CD4-positive, alpha-beta T cell (primary cell): ENCODE measurements around the gene PLEKHG3. TPM values are rescaled to one million over a fixed set of nuclear protein-coding genes. Genes with fewer than 3 reads are reported as not detected.

Experiments used
- ATAC-seq: fragments of 200-7000 bp; cut with Tn5 transposase; one replicate; pipeline ENCODE4 v1.10.0; 2022; ENCODE audit warnings: mild to moderate bottlenecking; ENCODE audit not compliant: poor library complexity
- CTCF ChIA-PET: fragments of 350-600 bp; sonication (Branson Sonifier 250); formaldehyde crosslinking; loops from one replicate; lab custom pipeline; 2021; ENCODE audit warnings: antibody characterized with exemption, inconsistent platforms; lab: Charles Lee
- POLR2A ChIA-PET: fragments of 350-600 bp; sonication (Branson Sonifier 250); formaldehyde crosslinking; loops from one replicate; lab custom pipeline; 2021; ENCODE audit warnings: antibody characterized with exemption, inconsistent platforms; lab: Charles Lee
- DNase-seq, 14 experiments: peaks; one replicate each; pipeline ENCODE4 v3.0.0-alpha.2; 2013 to 2020; ENCODE audit warnings: mixed read lengths in 2 of 14
- H3K27ac ChIP-seq, 2 donors: one replicate each; pipeline versions ENCODE4 v1.5.1 to v1.7.0; 2013; ENCODE audit warnings: low read length in 2 of 2, low read depth in 1 of 2, mild to moderate bottlenecking in 1 of 2
- H3K27me3 ChIP-seq, 2 experiments: 1 replicate in 1 of 2; 2 replicates in 1 of 2; pipeline versions ENCODE4 v1.6.1 to v1.7.0; 2013; ENCODE audit warnings: low read length in 2 of 2, control low read depth in 1 of 2, mild to moderate bottlenecking in 1 of 2, moderate library complexity in 1 of 2; ENCODE audit not compliant: insufficient read depth in 2 of 2, control insufficient read depth in 1 of 2
- H3K36me3 ChIP-seq: one replicate; pipeline ENCODE4 v1.6.1; 2013; ENCODE audit warnings: low read length, control low read depth; ENCODE audit not compliant: insufficient read depth
- H3K4me1 ChIP-seq: one replicate; pipeline ENCODE4 v1.6.1; 2013; ENCODE audit warnings: low read length, control low read depth; ENCODE audit not compliant: insufficient read depth
- H3K4me3 ChIP-seq: one replicate; pipeline ENCODE4 v1.5.1; 2013; ENCODE audit warnings: mild to moderate bottlenecking, low read length, moderate library complexity
- H3K9me3 ChIP-seq, 2 experiments: 1 replicate in 1 of 2; 2 replicates in 1 of 2; pipeline versions ENCODE4 v1.6.1 to v1.7.0; 2013; ENCODE audit warnings: low read length in 2 of 2, mild to moderate bottlenecking in 2 of 2, control low read depth in 1 of 2, moderate library complexity in 1 of 2; ENCODE audit not compliant: control insufficient read depth in 1 of 2, insufficient read depth in 1 of 2
- H3K27ac Mint-ChIP-seq: one replicate; pipeline ENCODE4 v1.8.0; 2020; ENCODE audit warnings: mixed read lengths
- H3K27me3 Mint-ChIP-seq: one replicate; pipeline ENCODE4 v1.8.0; 2021; ENCODE audit warnings: mixed read lengths
- H3K36me3 Mint-ChIP-seq: one replicate; pipeline ENCODE4 v1.8.0; 2021; ENCODE audit warnings: low read depth, mixed read lengths
- H3K4me1 Mint-ChIP-seq: one replicate; pipeline ENCODE4 v1.8.0; 2021; ENCODE audit warnings: low read depth, mixed read lengths
- H3K4me3 Mint-ChIP-seq: one replicate; pipeline ENCODE4 v1.8.0; 2020; ENCODE audit warnings: mild to moderate bottlenecking, mixed read lengths
- H3K9me3 Mint-ChIP-seq: one replicate; pipeline ENCODE4 v1.8.0; 2020; ENCODE audit warnings: mixed read lengths
- intact Hi-C, 2 experiments: fragments of 100-400 bp; cut with DNase I in 1 of 2; cut with micrococcal nuclease in 1 of 2; formaldehyde crosslinking; loops; one replicate each; pipeline versions ENCODE4 v1.15.1 to v1.9.0; 2023 to 2025; cut with DNase I, micrococcal nuclease
- total RNA-seq, 174 experiments: library from RNA in 2 of 174; stranded (reverse) in 2 of 174; gene quantifications; one replicate each; pipeline ENCODE4 v1.2.3 and lab custom pipeline; 2021 to 2026
- TF ChIP-seq, protein P1 (sequence below): fragments of 200-600 bp; IDR thresholded peaks from one replicate; pipeline ENCODE4 v1.8.0; 2022; ENCODE audit warnings: antibody characterized with exemption, mild to moderate bottlenecking

Gene PLEKHG3
- total RNA-seq, 2 experiments from 2014 or later, result 12.1 to 13.3 TPM

GRCh38 chr14:64671591-64671990, 32.6 kb upstream of the PLEKHG3 start:
- Histone ChIP-seq H3K36me3 (no peaks in the 10 kb centered on the region), H3K27ac (no peak overlapping the region), H3K4me1 (peaks cover 44% of the 10 kb centered on the region), H3K27me3 (no peaks in the 10 kb centered on the region), H3K4me3 (no peak overlapping the region), H3K9me3 (peaks cover 0 to 19% of the 10 kb centered on the region in 2 experiments)
- Mint-ChIP-seq H3K4me3 (no peak overlapping the region), H3K4me1 (peaks cover 28% of the 10 kb centered on the region), H3K9me3 (no peaks in the 10 kb centered on the region), H3K27me3 (no peaks in the 10 kb centered on the region), H3K27ac (no peak overlapping the region), H3K36me3 (no peaks in the 10 kb centered on the region)
- DNase-seq (peak in 4 of 14 experiments; percentile 13 to 79 (median 77)), ATAC-seq (peak; percentile 62)
- TF ChIP-seq, protein P1, sequence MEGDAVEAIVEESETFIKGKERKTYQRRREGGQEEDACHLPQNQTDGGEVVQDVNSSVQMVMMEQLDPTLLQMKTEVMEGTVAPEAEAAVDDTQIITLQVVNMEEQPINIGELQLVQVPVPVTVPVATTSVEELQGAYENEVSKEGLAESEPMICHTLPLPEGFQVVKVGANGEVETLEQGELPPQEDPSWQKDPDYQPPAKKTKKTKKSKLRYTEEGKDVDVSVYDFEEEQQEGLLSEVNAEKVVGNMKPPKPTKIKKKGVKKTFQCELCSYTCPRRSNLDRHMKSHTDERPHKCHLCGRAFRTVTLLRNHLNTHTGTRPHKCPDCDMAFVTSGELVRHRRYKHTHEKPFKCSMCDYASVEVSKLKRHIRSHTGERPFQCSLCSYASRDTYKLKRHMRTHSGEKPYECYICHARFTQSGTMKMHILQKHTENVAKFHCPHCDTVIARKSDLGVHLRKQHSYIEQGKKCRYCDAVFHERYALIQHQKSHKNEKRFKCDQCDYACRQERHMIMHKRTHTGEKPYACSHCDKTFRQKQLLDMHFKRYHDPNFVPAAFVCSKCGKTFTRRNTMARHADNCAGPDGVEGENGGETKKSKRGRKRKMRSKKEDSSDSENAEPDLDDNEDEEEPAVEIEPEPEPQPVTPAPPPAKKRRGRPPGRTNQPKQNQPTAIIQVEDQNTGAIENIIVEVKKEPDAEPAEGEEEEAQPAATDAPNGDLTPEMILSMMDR, result peak; percentile 65
- intact Hi-C loops, result loop anchor here (1.0 to 10.0 kb wide), 3 partner anchors 93 to 313 kb away; partner anchors contain the start of gene FNTB (in 1 of the 2)
- ChIA-PET CTCF (interaction anchor here (0.9 to 2.6 kb wide), 6 partner anchors 85 to 220 kb away, joined by 3 to 11 read pairs (median 4); no protein-coding TSS in a partner anchor), POLR2A (interaction anchor here (1.1 kb wide), 1 partner anchor 92 kb away, joined by 3 read pairs; no protein-coding TSS in a partner anchor)

GRCh38 chr14:64673316-64673715, 30.9 kb upstream of the PLEKHG3 start:
- H3K27ac Mint-ChIP-seq, result peak overlapping the region; percentile 21
- no peak overlapping the region for H3K4me3 Mint-ChIP-seq
- Histone ChIP-seq H3K9me3 (peaks cover 0 to 19% of the 10 kb centered on the region in 2 experiments), H3K36me3 (no peaks in the 10 kb centered on the region), H3K4me1 (peaks cover 44% of the 10 kb centered on the region), H3K27me3 (no peaks in the 10 kb centered on the region), H3K4me3 (no peak overlapping the region), H3K27ac (peak overlapping the region in 1 of 2 donors; percentile 37)
- no peak for DNase-seq
- H3K27me3 Mint-ChIP-seq, result no peaks in the 10 kb centered on the region
- H3K4me1 Mint-ChIP-seq, result peaks cover 28% of the 10 kb centered on the region
- ChIA-PET CTCF (interaction anchor here (1.2 to 2.6 kb wide), 3 partner anchors 89 to 219 kb away, joined by 5 to 11 read pairs (median 8); no protein-coding TSS in a partner anchor), POLR2A (interaction anchor here (0.9 kb wide), 1 partner anchor 15 kb away, joined by 3 read pairs; no protein-coding TSS in a partner anchor)
- no peaks in the 10 kb centered on the region for H3K9me3 Mint-ChIP-seq
- intact Hi-C loops, result loop anchor here (1.0 to 10.0 kb wide), 3 partner anchors 91 to 311 kb away; partner anchors contain the start of gene FNTB (in 1 of the 2)
- TF ChIP-seq, protein P1, result no peak
- no peaks in the 10 kb centered on the region for H3K36me3 Mint-ChIP-seq
- no peak for ATAC-seq

- H3K9me3 Mint-ChIP-seq, result no peaks in the 10 kb centered on the region
- H3K4me3 Mint-ChIP-seq, result no peak overlapping the region
- H3K27me3 Mint-ChIP-seq, result no peaks in the 10 kb centered on the region
- H3K4me1 Mint-ChIP-seq, result peaks cover 28% of the 10 kb centered on the region
- intact Hi-C loops, result loop anchor here (1.0 to 10.0 kb wide), 3 partner anchors 91 to 311 kb away; partner anchors contain the start of gene FNTB (in 1 of the 2)
- peak; percentile 84 for ATAC-seq
- peak overlapping the region; percentile 21 for H3K27ac Mint-ChIP-seq
- Histone ChIP-seq H3K27ac (peak overlapping the region in 1 of 2 donors; percentile 37), H3K36me3 (no peaks in the 10 kb centered on the region), H3K4me3 (no peak overlapping the region), H3K9me3 (peaks cover 0 to 19% of the 10 kb centered on the region in 2 experiments), H3K4me1 (peaks cover 44% of the 10 kb centered on the region), H3K27me3 (no peaks in the 10 kb centered on the region)
- DNase-seq, result peak in 13 of 14 experiments; percentile 6 to 86 (median 42)
- TF ChIP-seq, protein P1, result no peak
- ChIA-PET POLR2A (interaction anchor here (0.9 kb wide), 1 partner anchor 15 kb away, joined by 3 read pairs; no protein-coding TSS in a partner anchor), CTCF (interaction anchor here (1.2 to 2.6 kb wide), 2 partner anchors 89 to 91 kb away, joined by 5 to 11 read pairs; no protein-coding TSS in a partner anchor)
- H3K36me3 Mint-ChIP-seq, result no peaks in the 10 kb centered on the region
These were observed 30.5 kb upstream of the PLEKHG3 start for GRCh38 chr14:64673748-64674147.
